Endothelial cell of umbilical vein (primary cell): ENCODE results near the gene ABHD14A.

Experiments used
- EZH2 ChIP-seq: IDR thresholded peaks from 2 replicates; pipeline ENCODE4 v1.6.1; 2012; ENCODE audit warnings: borderline replicate concordance, low read depth, mild to moderate bottlenecking, moderate library complexity, low read length, inconsistent platforms; ENCODE audit not compliant: severe bottlenecking
- MAX ChIP-seq: IDR thresholded peaks from 2 replicates; pipeline ENCODE4 v1.6.1; 2011; ENCODE audit not compliant: insufficient read depth, insufficient read length
- MYC ChIP-seq: IDR thresholded peaks from one replicate; pipeline ENCODE4 v1.6.1; 2011; ENCODE audit warnings: mild to moderate bottlenecking, low read depth, low read length
- POLR2A ChIP-seq: IDR thresholded peaks from 2 replicates; pipeline ENCODE4 v1.6.1; 2012; ENCODE audit warnings: low read depth, mild to moderate bottlenecking, control low read depth, low read length
- POLR2AphosphoS5 ChIP-seq: IDR thresholded peaks from 2 replicates; pipeline ENCODE4 v1.6.1; 2012; ENCODE audit warnings: low read depth, mild to moderate bottlenecking, control low read depth, low read length, moderate library complexity; ENCODE audit not compliant: insufficient read depth

- TF ChIP-seq POLR2AphosphoS5 (no peak), POLR2A (no peak), MYC (no peak), EZH2 (no peak), MAX (no peak)
Observed at GRCh38 chr3:52019352-52020080, 44.7 kb downstream of the ABHD14A start.
